Breast epithelium (tissue), 4 donors: ENCODE measurements around the gene MMS19. TPM values are rescaled to one million over a fixed set of nuclear protein-coding genes. Genes with fewer than 3 reads are reported as not detected.

Experiments used
- DNase-seq, 2 donors: peaks; one replicate each; pipeline ENCODE4 v3.0.0-alpha.2; 2019; ENCODE audit warnings: low spot score in 2 of 2
- H3K27ac ChIP-seq, 2 donors: fragments of 200-600 bp; sonication (generic) in 1 of 2; one replicate each; pipeline ENCODE4 v1.5.1; 2016 to 2019; ENCODE audit warnings: mild to moderate bottlenecking in 1 of 2
- H3K27me3 ChIP-seq, 2 donors: fragments of 200-600 bp; sonication (generic) in 1 of 2; one replicate each; pipeline versions ENCODE4 v1.5.1 to v1.6.0; 2017 to 2019; ENCODE audit warnings: control low read depth in 1 of 2, mild to moderate bottlenecking in 1 of 2
- H3K36me3 ChIP-seq: fragments of 200-600 bp; one replicate; pipeline ENCODE4 v1.5.1; 2019
- H3K4me1 ChIP-seq, 2 donors: fragments of 200-600 bp; sonication (generic); one replicate each; pipeline ENCODE4 v1.5.1; 2016 to 2019; ENCODE audit warnings: control low read depth in 1 of 2
- H3K4me3 ChIP-seq, 3 donors: fragments of 200-600 bp; sonication (generic); 1 replicate in 2 of 3; 2 replicates in 1 of 3; pipeline ENCODE4 v1.5.1; 2016 to 2019; ENCODE audit warnings: mild to moderate bottlenecking in 3 of 3, moderate library complexity in 2 of 3
- H3K9me3 ChIP-seq, 2 donors: fragments of 200-600 bp; sonication (generic) in 1 of 2; one replicate each; pipeline ENCODE4 v1.5.1; 2016 to 2019; ENCODE audit warnings: control low read depth in 1 of 2
- CTCF ChIP-seq, 3 donors: fragments of 450-650 bp; IDR thresholded peaks; one replicate each; pipeline ENCODE4 v1.5.1; 2016 to 2017; ENCODE audit warnings: antibody characterized with exemption in 3 of 3, mild to moderate bottlenecking in 3 of 3, moderate library complexity in 3 of 3
- POLR2A ChIP-seq: fragments of 450-650 bp; IDR thresholded peaks from one replicate; pipeline ENCODE4 v1.6.1; 2016; ENCODE audit warnings: antibody characterized with exemption, mild to moderate bottlenecking, moderate library complexity
- POLR2AphosphoS5 ChIP-seq, 3 donors: sonication (generic); formaldehyde crosslinking; IDR thresholded peaks; one replicate each; pipeline ENCODE4 v1.6.1; 2017; ENCODE audit warnings: antibody characterized with exemption in 3 of 3
- intact Hi-C: fragments of 100-400 bp; cut with DNase I; formaldehyde crosslinking; loops from one replicate; pipeline ENCODE4 v1.15.1; 2023; ENCODE audit warnings: low total_unique reads
- total RNA-seq, 3 donors: library from RNA; depleted of rRNA; stranded (reverse); fragments of >200 nt; gene quantifications; one replicate each; pipeline ENCODE4 v1.1.0, GENCODE V29; 2016

MMS19 gene
- total RNA-seq, 3 donors from 2014 or later, result 73.0 to 109 (median 78.7) TPM

GRCh38 chr10:97505152-97505551 lies 6.9 kb upstream of the MMS19 start:
- intact Hi-C loops, result no loop called here
- DNase-seq, result no peak
- Histone ChIP-seq H3K27me3 (no peaks in the 10 kb centered on the region), H3K27ac (no peak overlapping the region), H3K4me3 (no peak overlapping the region), H3K9me3 (no peaks in the 10 kb centered on the region), H3K4me1 (peaks cover 0 to 2% of the 10 kb centered on the region in 2 donors), H3K36me3 (no peaks in the 10 kb centered on the region)
- TF ChIP-seq POLR2AphosphoS5 (IDR thresholded peaks at IDR 0.05), result no peak
- TF ChIP-seq POLR2A, result no peak
- TF ChIP-seq CTCF (IDR thresholded peaks at IDR 0.05), result no peak

- intact Hi-C loops, result no loop called here
- TF ChIP-seq CTCF (IDR thresholded peaks at IDR 0.05), result no peak
- H3K4me1 ChIP-seq, result peaks cover 0 to 5% of the 10 kb centered on the region in 2 donors
- H3K27ac ChIP-seq, result no peak overlapping the region
- no peaks in the 10 kb centered on the region for H3K27me3 ChIP-seq
- H3K9me3 ChIP-seq, result no peaks in the 10 kb centered on the region
- DNase-seq, result no peak
- H3K36me3 ChIP-seq, result no peaks in the 10 kb centered on the region
- H3K4me3 ChIP-seq, result no peak overlapping the region
Measured at GRCh38 chr10:97503406-97503805, 5.2 kb upstream of the MMS19 start.

- Histone ChIP-seq H3K4me1 (peaks cover 0 to 5% of the 10 kb centered on the region in 2 donors), H3K27me3 (no peaks in the 10 kb centered on the region), H3K36me3 (no peaks in the 10 kb centered on the region), H3K4me3 (no peak overlapping the region), H3K27ac (no peak overlapping the region), H3K9me3 (no peaks in the 10 kb centered on the region)
- intact Hi-C loops, result no loop called here
- no peak for DNase-seq
- TF ChIP-seq POLR2AphosphoS5 (IDR thresholded peaks at IDR 0.05) (no peak), POLR2A (no peak), CTCF (IDR thresholded peaks at IDR 0.05) (no peak)
Measured at GRCh38 chr10:97502916-97503315, 4.7 kb upstream of the MMS19 start.

- no peak for DNase-seq
- intact Hi-C loops, result no loop called here
- no peak for TF ChIP-seq CTCF (IDR thresholded peaks at IDR 0.05)
Measured at GRCh38 chr10:97500297-97500575, 2.0 kb upstream of the MMS19 start.

GRCh38 chr10:97499561-97500296 lies 1.5 kb upstream of the MMS19 start:
- no peaks in the 10 kb centered on the region for H3K9me3 ChIP-seq
- H3K4me1 ChIP-seq, result peaks cover 0 to 5% of the 10 kb centered on the region in 2 donors
- H3K27ac ChIP-seq, result peak overlapping the region; percentile 89 to 93
- H3K4me3 ChIP-seq, result peak overlapping the region; percentile 80 to 98 (median 84)
- H3K36me3 ChIP-seq, result no peaks in the 10 kb centered on the region
- intact Hi-C loops, result loop anchor here (5.0 kb wide), 1 partner anchor 167 kb away; the partner anchor contains the start of gene FRAT2
- peak in 1 of 2 donors; percentile 44 for DNase-seq
- TF ChIP-seq POLR2AphosphoS5 (IDR thresholded peaks at IDR 0.05), result no peak
- no peak for TF ChIP-seq CTCF (IDR thresholded peaks at IDR 0.05)
- no peak for TF ChIP-seq POLR2A
- no peaks in the 10 kb centered on the region for H3K27me3 ChIP-seq

More at GRCh38 chr10:97500297-97500575, 2.0 kb upstream of the MMS19 start:
- H3K36me3 ChIP-seq, result no peaks in the 10 kb centered on the region
- peaks cover 0 to 5% of the 10 kb centered on the region in 2 donors for H3K4me1 ChIP-seq
- peak overlapping the region; percentile 80 to 98 (median 84) for H3K4me3 ChIP-seq
- no peaks in the 10 kb centered on the region for H3K9me3 ChIP-seq
- H3K27me3 ChIP-seq, result no peaks in the 10 kb centered on the region
- peak overlapping the region; percentile 89 to 93 for H3K27ac ChIP-seq
